GM12891 (cell line): Measurements from ENCODE around the gene HDAC2.

Experiments
- POLR2A ChIP-seq: IDR thresholded peaks from 2 replicates; pipeline ENCODE4 v1.6.1; 2011; ENCODE audit warnings: low read depth, low read length, control low read depth
- POLR2AphosphoS5 ChIP-seq: IDR thresholded peaks from 2 replicates; pipeline ENCODE4 v1.6.1; 2011; ENCODE audit warnings: low read depth, low read length, control low read depth
- TAF1 ChIP-seq: IDR thresholded peaks from 2 replicates; pipeline ENCODE4 v1.6.1; 2011; ENCODE audit warnings: low read depth, low read length, control low read depth

DNA sequence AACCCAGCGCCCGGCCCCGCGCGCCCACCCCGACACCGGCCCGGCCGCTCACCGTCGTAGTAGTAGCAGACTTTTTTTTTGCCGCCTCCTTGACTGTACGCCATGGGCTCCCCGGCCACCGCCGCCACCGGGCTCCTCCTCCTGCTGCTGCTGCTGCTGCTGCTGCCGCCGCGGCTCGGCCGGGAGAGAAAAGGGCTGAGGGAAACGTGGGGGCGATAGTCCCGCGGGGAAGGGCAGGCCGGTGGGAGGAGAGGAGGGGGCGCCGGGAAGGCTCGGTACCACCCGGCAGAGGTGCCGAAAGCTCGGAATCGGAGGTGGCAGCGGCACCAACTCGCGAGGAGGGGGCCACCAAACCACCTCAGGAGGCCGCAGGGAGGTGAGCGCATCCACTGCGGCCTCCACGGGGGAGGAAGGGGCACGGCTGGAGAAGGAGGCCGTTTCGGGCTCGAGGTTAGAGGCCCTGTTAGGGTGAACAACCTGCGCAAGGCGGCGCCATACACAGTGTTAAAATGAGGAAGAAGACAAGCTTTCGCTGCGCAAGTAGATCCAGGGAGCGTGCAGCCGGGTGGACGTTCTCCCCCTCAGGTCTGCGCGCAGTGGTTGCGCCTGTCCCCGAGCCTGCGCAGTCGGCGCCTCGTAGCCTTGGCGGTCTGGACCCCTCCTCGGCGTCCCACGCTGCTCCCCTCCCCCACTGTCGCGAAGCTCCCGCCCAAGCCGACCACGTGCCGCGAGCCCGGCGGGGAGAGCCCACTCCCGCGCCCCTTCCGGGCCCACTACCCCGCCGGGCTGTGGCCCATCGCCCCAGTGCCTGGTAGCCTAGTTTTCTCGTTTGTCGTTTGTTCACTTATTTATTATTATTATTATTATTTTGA, at the start of gene HDAC2:
- TF ChIP-seq TAF1 = peak; percentile 51
- peak; percentile 66 for TF ChIP-seq POLR2A
- peak; percentile 87 for TF ChIP-seq POLR2AphosphoS5
